Right renal cortex interstitium (tissue), 3 donors: ENCODE data around the gene IQCK. TPM values are rescaled to one million over a fixed set of nuclear protein-coding genes. Genes with fewer than 3 reads are reported as not detected.
"Not testable (repeated sequence)": the region's sequence is repeated elsewhere in the genome, so short reads cannot be mapped to it uniquely, and the experiment has no call there.

Experiments used
- DNase-seq, 3 donors: peaks; one replicate each; pipeline ENCODE4 v3.0.0-alpha.2; 2013; ENCODE audit warnings: low read depth in 3 of 3, low spot score in 2 of 3
- polyA plus RNA-seq, 3 donors: library from polyadenylated mRNA; unstranded; fragments of 120-200 nt; gene quantifications; one replicate each; pipeline ENCODE4 v1.2.1, GENCODE V29; 2013; ENCODE audit not compliant: insufficient read length in 3 of 3

IQCK gene
- 10 to 100 TPM; 49.5 to 53.9 (median 49.9) TPM for polyA plus RNA-seq

GRCh38 chr16:19717741-19718623 is at the start of gene IQCK, which contains the start of gene KNOP1:
Gene IQCK, plus strand, starts transcription at chr16:19718271. Its CDS starts 36 bp downstream, at chr16:19718307.
Gene KNOP1, minus strand, starts transcription at chr16:19718227. Its CDS starts 3,192 bp downstream, at chr16:19715035.
- DNase-seq: peak; percentile 77 to 84 (median 80)

- no peak for DNase-seq
Observed at GRCh38 chr16:19672378-19672777, 45.7 kb upstream of the IQCK start.

GRCh38 chr16:19674485-19674884 is 43.6 kb upstream of the IQCK start:
- DNase-seq: no peak

GRCh38 chr16:19677402-19677801 is 40.7 kb upstream of the IQCK start:
- no peak for DNase-seq

- DNase-seq: no peak
Observed at GRCh38 chr16:19678804-19679203, 39.3 kb upstream of the IQCK start.

- DNase-seq: not testable (repeated sequence)
Observed at GRCh38 chr16:19679281-19679680, 38.8 kb upstream of the IQCK start.

- DNase-seq: peak in 1 of 3 donors; percentile 7
Observed at GRCh38 chr16:19680881-19681340, 37.2 kb upstream of the IQCK start.

GRCh38 chr16:19681637-19682036 is 36.4 kb upstream of the IQCK start:
- no peak for DNase-seq

- DNase-seq: no peak
Observed at GRCh38 chr16:19683453-19684236, 34.4 kb upstream of the IQCK start.

GRCh38 chr16:19685176-19685575 is 32.9 kb upstream of the IQCK start:
- DNase-seq: no peak

GRCh38 chr16:19687279-19687678 is 30.8 kb upstream of the IQCK start:
- DNase-seq: no peak

- DNase-seq: no peak
Observed at GRCh38 chr16:19688396-19689024, 29.6 kb upstream of the IQCK start.

- DNase-seq: no peak
Observed at GRCh38 chr16:19689342-19689741, 28.7 kb upstream of the IQCK start.

GRCh38 chr16:19690196-19690595 is 27.9 kb upstream of the IQCK start:
- DNase-seq: no peak

GRCh38 chr16:19691161-19691711 is 26.8 kb upstream of the IQCK start:
- DNase-seq: no peak

- DNase-seq: no peak
Observed at GRCh38 chr16:19694989-19695388, 23.1 kb upstream of the IQCK start.

GRCh38 chr16:19696328-19696727 is 21.7 kb upstream of the IQCK start:
- DNase-seq: no peak

GRCh38 chr16:19696961-19697360 is 21.1 kb upstream of the IQCK start:
- DNase-seq: no peak

GRCh38 chr16:19697756-19698318 is 20.2 kb upstream of the IQCK start:
- no peak for DNase-seq
